HL-60 (cell line): ENCODE measurements around the gene POLR2C.

Source experiments
- DNase-seq, 2 experiments: peaks; one replicate each; pipeline ENCODE4 v3.0.0-alpha.2; 2010 to 2020; ENCODE audit warnings: low read depth in 1 of 2, low spot score in 1 of 2
- H3K27ac ChIP-seq: fragments of 250-450 bp; sonication (Bioruptor Pico); replicated peaks from 2 replicates; pipeline ENCODE4 v1.5.1; 2020; ENCODE audit warnings: mild to moderate bottlenecking, moderate library complexity
- H3K27me3 ChIP-seq: fragments of 250-450 bp; sonication (Bioruptor Pico); 2 replicates; pipeline ENCODE4 v1.5.1; 2021; ENCODE audit warnings: mild to moderate bottlenecking, moderate library complexity; ENCODE audit not compliant: insufficient read depth, poor library complexity, severe bottlenecking
- H3K4me3 ChIP-seq: replicated peaks from 2 replicates; pipeline ENCODE4 v1.5.1; 2011; ENCODE audit warnings: mild to moderate bottlenecking, control low read depth, low read length; ENCODE audit not compliant: insufficient read depth
- GABPA ChIP-seq: IDR thresholded peaks from 2 replicates; pipeline ENCODE4 v1.6.1; 2012; ENCODE audit warnings: low read depth
- POLR2AphosphoS5 ChIP-seq: IDR thresholded peaks from 2 replicates; pipeline ENCODE4 v1.6.1; 2012; ENCODE audit warnings: low read depth
- REST ChIP-seq: IDR thresholded peaks from 2 replicates; pipeline ENCODE4 v1.6.1; 2012; ENCODE audit warnings: low read depth; ENCODE audit not compliant: insufficient replicate concordance
- SPI1 ChIP-seq: IDR thresholded peaks from 2 replicates; pipeline ENCODE4 v1.6.1; 2012; ENCODE audit warnings: low read depth, mild to moderate bottlenecking, borderline replicate concordance
- TF ChIP-seq, protein P1 (sequence below): IDR thresholded peaks from one replicate; pipeline ENCODE4 v1.5.1; 2011; ENCODE audit warnings: low read length, control low read depth, inconsistent platforms; ENCODE audit not compliant: insufficient read depth

Gene POLR2C

DNA sequence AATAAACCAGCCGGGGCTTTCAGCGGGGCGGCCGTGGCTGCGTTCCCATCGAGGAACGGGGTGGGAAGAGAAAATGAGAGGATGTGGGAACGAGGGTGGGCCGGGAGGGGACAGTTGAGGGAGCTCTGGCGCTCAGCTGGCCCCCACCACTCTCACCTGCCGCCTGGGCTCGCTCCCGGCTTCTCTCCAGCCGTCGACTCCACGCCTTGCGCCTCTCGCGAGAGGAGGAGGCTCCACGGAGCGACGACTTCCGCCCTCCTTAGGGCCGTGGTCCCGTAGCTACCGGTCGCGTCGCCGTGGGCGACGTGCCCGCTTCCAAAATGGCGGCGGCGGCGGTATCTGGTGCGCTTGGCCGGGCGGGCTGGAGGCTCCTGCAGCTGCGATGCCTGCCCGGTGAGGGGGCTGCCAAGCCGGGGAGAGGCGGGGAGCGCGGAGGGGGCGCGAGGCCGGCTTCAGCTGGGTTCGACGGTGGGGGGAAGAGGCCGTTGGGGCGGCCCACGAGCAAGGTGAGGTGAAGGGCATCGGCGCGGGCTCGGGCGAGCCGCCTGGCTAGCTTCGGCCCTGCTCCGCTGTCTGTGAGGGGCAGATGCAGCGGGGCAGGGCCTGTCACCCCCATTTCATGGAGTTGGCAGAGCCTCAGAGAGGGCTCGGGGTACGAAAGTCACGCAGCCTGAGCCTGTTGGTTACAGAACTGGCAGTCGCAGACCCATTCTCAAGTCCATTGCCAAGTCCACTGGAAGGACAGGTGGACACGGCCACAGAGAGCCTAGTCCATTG is 15.1 kb upstream of the POLR2C start, which contains the start of the genes CIAPIN1 and COQ9:
Gene CIAPIN1 (minus strand): TSS at position 200 of the 777 bp plus-strand sequence. CDS start 6,457 bp downstream, outside the sequence.
Gene COQ9 (plus strand): TSS at position 294 of the 777 bp plus-strand sequence. CDS start 27 bp downstream, at position 321.
- Histone ChIP-seq H3K4me3 (peak within 1 kb of the TSS; percentile 97), H3K27ac (peak within 1 kb of the TSS; percentile 87), H3K27me3 (no peaks in the 10 kb centered on the region)
- DNase-seq = peak; percentile 90 to 95
- TF ChIP-seq POLR2AphosphoS5 (peak; percentile 78), REST (peak; percentile 80), GABPA (0 out of 2 replicates have a peak, but pooled peaks have one; percentile 41), SPI1 (peak; percentile 58; the same call in 1 of the 2 replicates)
- TF ChIP-seq, protein P1, sequence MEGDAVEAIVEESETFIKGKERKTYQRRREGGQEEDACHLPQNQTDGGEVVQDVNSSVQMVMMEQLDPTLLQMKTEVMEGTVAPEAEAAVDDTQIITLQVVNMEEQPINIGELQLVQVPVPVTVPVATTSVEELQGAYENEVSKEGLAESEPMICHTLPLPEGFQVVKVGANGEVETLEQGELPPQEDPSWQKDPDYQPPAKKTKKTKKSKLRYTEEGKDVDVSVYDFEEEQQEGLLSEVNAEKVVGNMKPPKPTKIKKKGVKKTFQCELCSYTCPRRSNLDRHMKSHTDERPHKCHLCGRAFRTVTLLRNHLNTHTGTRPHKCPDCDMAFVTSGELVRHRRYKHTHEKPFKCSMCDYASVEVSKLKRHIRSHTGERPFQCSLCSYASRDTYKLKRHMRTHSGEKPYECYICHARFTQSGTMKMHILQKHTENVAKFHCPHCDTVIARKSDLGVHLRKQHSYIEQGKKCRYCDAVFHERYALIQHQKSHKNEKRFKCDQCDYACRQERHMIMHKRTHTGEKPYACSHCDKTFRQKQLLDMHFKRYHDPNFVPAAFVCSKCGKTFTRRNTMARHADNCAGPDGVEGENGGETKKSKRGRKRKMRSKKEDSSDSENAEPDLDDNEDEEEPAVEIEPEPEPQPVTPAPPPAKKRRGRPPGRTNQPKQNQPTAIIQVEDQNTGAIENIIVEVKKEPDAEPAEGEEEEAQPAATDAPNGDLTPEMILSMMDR = no peak

- Histone ChIP-seq H3K27me3 (no peaks in the 10 kb centered on the region), H3K4me3 (no peak overlapping the region), H3K27ac (0 out of 2 replicates have a peak overlapping the region, but pooled peaks have one; percentile 8)
- TF ChIP-seq REST (no peak), GABPA (no peak), POLR2AphosphoS5 (no peak), SPI1 (no peak)
- TF ChIP-seq, protein P1 = no peak
- peak in 1 of 2 experiments; percentile 51 for DNase-seq
Measured at GRCh38 chr16:57452021-57452420, 10.5 kb upstream of the POLR2C start.

DNA sequence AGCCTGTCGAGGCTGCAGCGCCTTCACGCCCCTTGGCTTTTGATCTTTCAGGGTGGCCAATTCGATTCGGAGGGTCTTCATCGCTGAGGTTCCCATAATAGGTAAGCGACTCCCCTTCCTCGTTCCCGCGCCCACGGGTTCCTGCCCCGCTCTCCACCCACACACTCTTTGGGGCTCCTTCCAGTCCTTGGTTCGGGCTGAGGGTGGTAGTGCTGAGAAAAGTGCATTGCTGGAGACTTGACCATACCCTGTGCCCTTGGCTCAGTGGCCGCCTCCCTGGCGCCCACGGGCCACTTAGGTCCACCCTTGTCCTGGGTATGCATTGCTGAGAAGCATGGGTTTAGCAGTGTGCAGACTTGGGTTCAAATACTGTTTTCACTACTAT is 491 bp downstream of the POLR2C start:
- Histone ChIP-seq H3K27ac (peak overlapping the region; percentile 66), H3K27me3 (no peaks in the 10 kb centered on the region), H3K4me3 (peak overlapping the region; percentile 78)
- no peak for DNase-seq
- TF ChIP-seq GABPA (no peak), POLR2AphosphoS5 (no peak), REST (no peak), SPI1 (no peak)
- TF ChIP-seq, protein P1 = no peak
